HepG2 (cell line): ENCODE data around the gene AIDA. TPM values are rescaled to one million over a fixed set of nuclear protein-coding genes. Genes with fewer than 3 reads are reported as not detected.

Experiments
- AHDC1 ChIP-seq: sonication (generic); formaldehyde crosslinking; IDR thresholded peaks from 2 replicates; pipeline ENCODE4 v1.5.1; 2020; ENCODE audit warnings: mild to moderate bottlenecking, missing genetic modification reagents, borderline replicate concordance
- ELF4 ChIP-seq: sonication (generic); formaldehyde crosslinking; IDR thresholded peaks from 2 replicates; pipeline ENCODE4 v1.5.0; 2020; ENCODE audit warnings: missing genetic modification reagents, mild to moderate bottlenecking, moderate library complexity, borderline replicate concordance
- HDAC2 ChIP-seq: sonication (generic); formaldehyde crosslinking; IDR thresholded peaks from 2 replicates; pipeline ENCODE4 v1.4.0; 2020; ENCODE audit warnings: missing genetic modification reagents
- IRF2 ChIP-seq: IDR thresholded peaks from 2 replicates; pipeline ENCODE4 v1.6.1; 2018; ENCODE audit warnings: missing genetic modification reagents, missing compliant biosample characterization
- MAFG ChIP-seq: sonication (generic); formaldehyde crosslinking; IDR thresholded peaks from 2 replicates; pipeline ENCODE4 v1.5.1; 2020; ENCODE audit warnings: mild to moderate bottlenecking, missing genetic modification reagents
- NKX3-1 ChIP-seq: sonication (generic); formaldehyde crosslinking; IDR thresholded peaks from 2 replicates; pipeline ENCODE4 v1.5.0; 2020; ENCODE audit warnings: missing genetic modification reagents
- PITX1 ChIP-seq: sonication (generic); formaldehyde crosslinking; IDR thresholded peaks from 2 replicates; pipeline ENCODE4 v1.5.1; 2020; ENCODE audit warnings: mild to moderate bottlenecking, missing genetic modification reagents
- RFXAP ChIP-seq: sonication (generic); formaldehyde crosslinking; IDR thresholded peaks from 2 replicates; pipeline ENCODE4 v1.4.0; 2020; ENCODE audit warnings: missing genetic modification reagents, borderline replicate concordance
- SAP130 ChIP-seq: IDR thresholded peaks from 2 replicates; pipeline ENCODE4 v1.6.1; 2016; ENCODE audit warnings: low read depth
- SNAPC4 ChIP-seq: sonication (generic); formaldehyde crosslinking; IDR thresholded peaks from 2 replicates; pipeline ENCODE4 v1.4.0; 2020; ENCODE audit warnings: mild to moderate bottlenecking, missing genetic modification reagents
- ZGPAT ChIP-seq: IDR thresholded peaks from 2 replicates; pipeline ENCODE4 v1.6.1; 2016; ENCODE audit warnings: mild to moderate bottlenecking
- ZNF232 ChIP-seq: sonication (generic); formaldehyde crosslinking; IDR thresholded peaks from 2 replicates; pipeline ENCODE4 v1.4.0; 2020; ENCODE audit warnings: missing genetic modification reagents, borderline replicate concordance
- ZNF282 ChIP-seq: fragments of 450-650 bp; IDR thresholded peaks from 2 replicates; pipeline ENCODE4 v1.6.1; 2018; ENCODE audit not compliant: partially characterized antibody
- ZNF501 ChIP-seq: sonication (generic); formaldehyde crosslinking; IDR thresholded peaks from 2 replicates; pipeline ENCODE4 v1.5.1; 2020; ENCODE audit warnings: mild to moderate bottlenecking, moderate library complexity, missing genetic modification reagents
- ZNF782 ChIP-seq: sonication (generic); formaldehyde crosslinking; IDR thresholded peaks from 2 replicates; pipeline ENCODE4 v1.4.0; 2020; ENCODE audit warnings: missing genetic modification reagents, mild to moderate bottlenecking, borderline replicate concordance
- polyA plus RNA-seq, 8 experiments: library from polyadenylated mRNA; depleted of rRNA in 3 of 8; stranded (reverse) in 7 of 8; unstranded in 1 of 8; fragments of >200 nt; fragmentation: Illumina TruSeq in 4 of 8; extraction: Trizol in 4 of 8; gene quantifications; 2 replicates each; pipeline versions ENCODE4 v1.2.1 to v1.2.3, GENCODE V29; 2011 to 2016; ENCODE audit warnings: low read depth in 4 of 8, missing spikeins in 1 of 8, mixed read lengths in 1 of 8; ENCODE audit not compliant: insufficient read depth in 1 of 8
- total RNA-seq, 5 experiments: library from RNA; depleted of rRNA; stranded (reverse); fragments of >200 nt; fragmentation: Illumina TruSeq; extraction: Trizol; gene quantifications; 2 replicates each; pipeline ENCODE4 v1.2.3, GENCODE V29; 2016; ENCODE audit warnings: low read depth in 1 of 5
- TF ChIP-seq, protein P1 (sequence below): sonication (generic); formaldehyde crosslinking; IDR thresholded peaks from 2 replicates; pipeline ENCODE4 v1.4.0; 2020; ENCODE audit warnings: mild to moderate bottlenecking, missing genetic modification reagents

Gene AIDA
- total and polyA plus RNA-seq, 2 of the 13 experiments (the other 11 are each of a cell fraction or from before 2014, with no cell fraction given), result 17.5 to 35.4 TPM

- 0 out of 2 replicates have a peak, but pooled peaks have one; percentile 1 for TF ChIP-seq SNAPC4 (CRISPR knock-in tag)
- peak; percentile 87 for TF ChIP-seq SAP130 (CRISPR knock-in tag)
- peak; percentile 86; the same call in 1 of the 2 replicates for TF ChIP-seq ELF4 (CRISPR knock-in tag)
- no peak for TF ChIP-seq HDAC2 (CRISPR knock-in tag)
- TF ChIP-seq, protein P1, sequence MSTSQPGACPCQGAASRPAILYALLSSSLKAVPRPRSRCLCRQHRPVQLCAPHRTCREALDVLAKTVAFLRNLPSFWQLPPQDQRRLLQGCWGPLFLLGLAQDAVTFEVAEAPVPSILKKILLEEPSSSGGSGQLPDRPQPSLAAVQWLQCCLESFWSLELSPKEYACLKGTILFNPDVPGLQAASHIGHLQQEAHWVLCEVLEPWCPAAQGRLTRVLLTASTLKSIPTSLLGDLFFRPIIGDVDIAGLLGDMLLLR (CRISPR knock-in tag), result no peak
- TF ChIP-seq AHDC1 (CRISPR knock-in tag), result no peak
- no peak for TF ChIP-seq ZGPAT
- no peak for TF ChIP-seq MAFG
- peak; percentile 88 for TF ChIP-seq ZNF501
- peak; percentile 69 for TF ChIP-seq IRF2 (CRISPR knock-in tag)
- TF ChIP-seq ZNF232 (CRISPR knock-in tag), result no peak
- TF ChIP-seq ZNF782 (CRISPR knock-in tag), result no peak
- no peak for TF ChIP-seq RFXAP (CRISPR knock-in tag)
- peak; percentile 58; the same call in 1 of the 2 replicates for TF ChIP-seq NKX3-1 (CRISPR knock-in tag)
- TF ChIP-seq PITX1 (CRISPR knock-in tag), result peak; percentile 66
- TF ChIP-seq ZNF282, result no peak
These were observed 1.0 kb upstream of the AIDA start (continued) for GRCh38 chr1:222713091-222713961.
